GM18520 (cell line): ENCODE results near the gene RBM17.
"Not testable (repeated sequence)": the region's sequence is repeated elsewhere in the genome, so short reads cannot be mapped to it uniquely, and the experiment has no call there.

ENCODE experiments used
- ATAC-seq: cut with Tn5 transposase; IDR thresholded peaks from one replicate; pipeline ENCODE4 v1.9.1; 2021; ENCODE audit not compliant: unreplicated experiment

Gene RBM17, protein sequence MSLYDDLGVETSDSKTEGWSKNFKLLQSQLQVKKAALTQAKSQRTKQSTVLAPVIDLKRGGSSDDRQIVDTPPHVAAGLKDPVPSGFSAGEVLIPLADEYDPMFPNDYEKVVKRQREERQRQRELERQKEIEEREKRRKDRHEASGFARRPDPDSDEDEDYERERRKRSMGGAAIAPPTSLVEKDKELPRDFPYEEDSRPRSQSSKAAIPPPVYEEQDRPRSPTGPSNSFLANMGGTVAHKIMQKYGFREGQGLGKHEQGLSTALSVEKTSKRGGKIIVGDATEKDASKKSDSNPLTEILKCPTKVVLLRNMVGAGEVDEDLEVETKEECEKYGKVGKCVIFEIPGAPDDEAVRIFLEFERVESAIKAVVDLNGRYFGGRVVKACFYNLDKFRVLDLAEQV

DNA sequence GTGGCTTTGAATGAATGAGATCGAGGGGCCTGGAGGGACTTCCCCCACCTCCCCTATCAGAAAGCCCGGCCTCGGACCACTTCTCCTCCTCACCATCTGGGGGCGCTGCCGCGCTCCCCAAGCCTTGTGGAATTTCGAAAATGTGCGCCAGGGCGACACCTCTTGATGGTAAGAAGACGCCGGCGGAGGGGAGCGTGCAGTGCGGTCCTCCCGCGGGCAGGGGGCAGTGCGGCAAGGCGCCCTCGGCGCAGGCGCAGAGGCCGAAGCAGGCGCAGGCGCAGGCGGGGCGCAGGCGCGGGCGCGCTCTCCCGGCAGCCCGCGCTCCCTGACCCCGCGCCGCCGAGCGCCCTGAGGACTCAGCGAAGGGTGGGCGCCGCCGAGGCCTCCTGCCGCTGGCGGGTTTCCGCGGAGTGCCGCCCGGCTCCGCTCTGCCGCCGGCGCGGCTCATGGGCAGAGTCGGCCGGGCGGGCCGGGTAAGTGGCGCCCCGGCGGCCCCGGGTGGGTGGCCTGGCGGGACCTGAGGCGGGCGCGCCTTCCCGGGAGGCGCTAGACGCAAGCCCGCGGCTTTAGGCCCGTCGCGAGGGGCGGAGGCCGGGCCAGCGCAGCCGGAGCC, at the start of gene RBM17:
TSS of gene RBM17 (plus strand) at position 314 of the 613 bp plus-strand sequence. CDS start 8,032 bp downstream, outside the sequence.
- ATAC-seq: peak; percentile 84

DNA sequence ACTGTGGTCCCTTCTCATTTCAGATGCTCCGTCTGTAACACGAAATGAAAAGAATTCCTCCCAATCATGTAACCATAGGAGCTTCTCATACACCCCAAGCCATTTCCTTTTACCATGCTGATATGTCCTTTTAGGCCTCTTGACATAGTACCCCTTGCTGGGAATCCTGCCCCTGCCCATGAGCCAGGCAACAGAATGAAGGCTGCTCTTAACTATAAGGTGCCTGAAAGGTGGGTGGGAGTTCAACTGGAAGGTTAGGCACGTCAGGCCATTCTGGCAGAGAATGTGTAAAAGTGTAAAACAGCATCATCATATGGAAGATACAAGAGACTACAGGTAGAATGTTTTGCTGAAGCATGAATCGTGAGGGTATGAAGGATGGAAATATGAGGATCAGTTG, 49.1 kb upstream of the RBM17 start:
- ATAC-seq: no peak

DNA sequence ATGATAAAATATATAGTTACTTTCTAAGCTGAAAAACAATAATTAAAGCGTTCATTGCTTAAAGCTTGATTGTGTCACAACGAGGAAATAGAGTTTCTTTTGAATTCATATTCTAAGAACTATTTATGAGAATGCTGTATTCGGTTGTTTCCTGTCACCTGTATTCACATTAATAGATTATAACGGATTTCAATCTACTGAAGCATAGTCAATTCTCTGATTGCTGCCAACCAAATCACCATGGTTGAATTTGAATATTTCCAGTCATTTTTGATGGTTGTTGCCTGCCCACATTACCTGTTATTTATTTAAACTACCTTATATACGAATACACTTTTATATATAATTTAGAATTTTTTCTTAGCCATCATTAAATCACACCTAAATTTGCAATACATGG, 48.6 kb upstream of the RBM17 start:
- no peak for ATAC-seq

DNA sequence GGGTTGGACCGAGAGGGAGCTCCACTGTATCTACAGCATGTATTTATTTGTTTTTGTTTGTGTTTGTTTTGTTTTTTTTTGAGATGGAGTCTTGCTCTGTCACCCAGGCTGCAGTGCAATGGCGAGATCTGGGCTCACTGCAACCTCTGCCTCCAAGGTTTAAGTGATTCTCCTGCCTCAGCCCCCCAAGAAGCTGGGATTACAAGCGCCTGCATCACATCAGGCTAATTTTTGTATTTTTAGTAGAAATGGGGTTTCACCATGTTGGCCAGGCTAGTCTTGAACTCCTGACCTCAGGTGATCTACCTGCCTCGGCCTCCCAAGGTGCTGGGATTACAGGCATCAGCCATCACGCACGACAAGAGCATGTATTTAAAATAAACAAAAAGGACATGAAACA, 45.5 kb upstream of the RBM17 start:
- not testable (repeated sequence) for ATAC-seq

DNA sequence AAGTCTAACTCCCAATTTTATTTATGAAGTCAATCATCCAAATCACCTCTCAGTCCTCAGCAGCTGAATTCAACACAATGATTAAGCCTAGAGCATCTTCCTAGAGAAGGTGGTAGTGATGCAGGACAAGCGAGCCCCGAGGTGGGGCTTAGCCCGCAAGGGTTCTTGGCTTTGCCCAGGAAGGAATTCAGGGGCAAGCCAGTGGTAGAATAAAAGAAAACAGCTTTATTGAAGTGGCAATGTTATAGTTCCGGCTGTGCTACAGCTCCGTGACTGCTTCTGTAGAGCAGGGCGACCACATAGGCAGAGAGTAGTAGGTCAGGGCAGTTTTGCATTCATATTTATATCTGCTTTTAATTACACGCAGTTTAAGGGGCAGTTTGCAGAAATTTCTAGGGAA, 44.8 kb upstream of the RBM17 start:
- no peak for ATAC-seq

DNA sequence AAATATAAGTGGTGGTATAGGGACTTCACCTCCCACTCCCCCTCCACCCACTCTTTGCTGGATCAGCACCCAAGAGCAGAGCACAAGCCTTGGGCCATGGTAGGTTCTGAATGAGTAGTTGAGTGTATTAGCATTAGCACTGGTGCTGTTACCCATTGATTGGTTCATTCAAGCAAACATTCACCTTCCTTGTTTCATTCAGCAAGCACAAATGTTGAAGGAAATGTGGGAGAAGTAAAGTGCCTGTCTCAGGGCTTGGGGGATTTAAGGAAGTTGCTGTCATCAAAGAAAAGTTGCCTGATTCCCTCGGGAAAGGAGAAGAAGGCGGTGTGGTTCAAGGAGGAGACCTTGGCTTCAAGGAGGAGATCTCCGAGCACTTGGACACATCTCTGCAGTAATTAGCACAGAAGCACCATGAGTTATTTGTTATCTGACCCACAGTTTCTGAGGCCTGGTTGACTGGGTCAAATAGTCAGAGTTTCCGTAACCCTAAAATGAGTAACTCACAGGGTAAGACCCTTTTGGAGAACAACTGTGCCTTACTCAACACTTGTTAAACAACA, 44.0 kb upstream of the RBM17 start:
- no peak for ATAC-seq

DNA sequence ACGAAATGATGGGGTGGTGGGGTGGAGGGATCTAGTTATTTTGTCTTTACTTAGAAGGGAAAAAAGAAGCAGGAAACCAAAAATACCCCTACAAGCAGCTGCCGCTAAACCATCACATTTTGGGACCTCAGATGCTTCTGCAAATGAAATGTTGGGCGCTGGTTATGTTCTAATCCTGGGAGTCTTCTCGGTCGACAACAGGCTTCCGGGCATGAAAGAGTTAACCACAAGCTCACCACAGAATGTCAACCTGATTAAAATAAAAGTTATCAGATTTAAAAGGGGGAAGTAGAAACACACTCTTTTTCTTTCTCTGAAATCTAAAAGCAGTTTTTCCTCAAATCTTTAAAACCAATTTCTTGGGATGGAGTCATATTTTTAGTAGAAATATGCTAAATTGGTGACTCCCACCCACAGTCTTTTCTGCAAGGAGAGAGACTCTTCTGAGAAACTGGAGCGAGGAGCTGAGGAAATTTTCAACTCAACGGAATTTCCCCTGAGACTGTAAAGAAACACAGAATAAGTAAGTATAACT, 43.5 kb upstream of the RBM17 start:
- no peak for ATAC-seq

DNA sequence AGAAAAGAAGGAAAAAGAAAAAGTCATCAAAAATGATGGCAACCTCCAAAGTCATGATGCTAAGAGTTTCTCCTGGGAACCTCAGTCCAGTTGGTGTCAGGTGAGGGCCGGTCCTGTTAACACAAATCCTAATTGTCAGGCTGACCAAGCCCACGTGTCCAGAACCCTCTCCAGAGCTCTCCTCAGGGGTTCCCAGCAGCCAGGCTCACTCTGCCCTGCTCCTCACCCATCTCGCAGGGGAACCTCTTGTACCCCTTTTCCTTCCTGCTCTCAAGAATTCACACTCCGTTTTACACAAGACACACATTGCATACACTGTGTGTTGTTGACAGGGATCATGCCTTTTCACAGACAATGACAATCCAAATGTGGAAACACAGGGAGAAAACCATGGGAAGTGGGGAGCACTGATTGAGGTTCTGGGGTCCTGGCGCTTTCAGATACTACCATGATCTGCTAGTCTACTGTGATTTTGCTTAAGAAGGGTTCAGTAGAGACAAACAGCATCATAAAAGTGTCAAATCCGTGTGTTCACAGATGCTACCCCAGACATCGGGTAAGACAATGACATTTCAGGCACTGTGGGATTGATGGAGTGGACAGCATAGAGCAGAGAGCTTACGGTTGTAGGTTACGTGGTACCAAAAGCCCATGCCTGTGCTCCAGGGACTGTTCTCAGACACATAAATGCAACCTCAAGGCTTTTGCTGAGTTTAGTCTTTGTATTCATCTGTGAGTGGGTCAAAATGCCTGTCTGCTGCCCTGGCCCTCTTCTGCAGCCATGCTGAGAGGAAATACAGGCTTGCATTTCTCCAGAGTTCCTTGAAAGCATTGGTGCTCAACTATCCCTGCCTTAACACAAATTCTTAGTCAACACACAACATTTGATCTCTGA, 42.7 kb upstream of the RBM17 start:
- ATAC-seq: no peak

DNA sequence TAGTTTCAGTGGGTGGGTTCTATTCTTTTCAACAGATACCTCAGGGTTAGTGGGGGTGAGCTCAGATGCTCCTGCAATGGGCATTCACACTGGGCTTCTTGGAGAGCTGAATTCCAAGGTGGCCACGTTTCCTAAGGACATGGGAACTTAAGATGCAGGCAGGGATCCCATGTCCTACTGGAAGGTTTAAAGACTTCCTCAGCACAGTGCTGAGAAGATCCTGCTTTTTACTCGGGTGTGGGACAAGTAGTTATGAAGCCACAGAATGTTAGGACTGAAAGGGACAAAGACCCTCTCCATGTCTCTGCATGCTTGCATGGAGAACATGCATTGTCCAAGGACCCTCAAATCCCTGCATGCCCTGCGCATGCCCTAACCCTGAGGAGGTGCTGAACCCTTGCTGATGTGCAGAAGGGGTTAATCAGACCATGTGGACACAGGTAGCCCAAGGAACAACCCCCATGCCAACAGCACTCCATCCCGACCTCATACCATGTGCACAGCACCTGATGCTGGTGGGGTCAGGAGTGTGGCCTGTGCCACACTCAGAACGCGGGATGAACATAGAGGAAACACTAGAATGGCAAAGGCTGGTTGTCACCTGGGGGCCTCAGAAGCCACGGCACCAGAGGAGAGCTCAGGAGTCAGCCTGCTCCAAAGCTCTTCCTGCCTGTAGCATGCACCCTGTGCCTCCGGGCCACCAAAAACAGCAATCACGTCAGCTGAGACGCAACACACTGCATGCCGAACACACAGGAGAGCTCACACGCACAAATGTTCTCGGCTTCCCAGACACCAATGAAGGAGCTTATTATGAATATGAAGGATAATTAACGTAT, 41.8 kb upstream of the RBM17 start:
- no peak for ATAC-seq

DNA sequence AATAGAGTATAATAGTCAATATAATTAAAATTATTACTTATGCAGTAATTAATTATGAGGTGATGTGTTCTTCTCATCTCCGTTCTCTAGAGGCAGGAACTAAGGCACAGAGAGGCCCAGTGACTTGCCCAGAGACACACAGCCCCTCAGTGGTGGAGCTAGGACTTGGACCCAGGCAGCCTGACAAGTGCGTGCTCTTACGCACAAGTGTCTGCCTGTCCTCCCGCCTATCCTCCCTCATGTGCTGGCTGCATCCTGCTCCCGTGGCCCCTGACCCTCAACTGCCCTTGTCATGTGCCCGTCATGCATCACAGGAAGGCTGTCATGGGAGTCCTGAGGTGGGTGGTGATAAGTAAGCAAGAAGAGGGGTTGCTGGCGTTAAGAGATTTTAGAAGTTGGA, 41.0 kb upstream of the RBM17 start:
- ATAC-seq: no peak

DNA sequence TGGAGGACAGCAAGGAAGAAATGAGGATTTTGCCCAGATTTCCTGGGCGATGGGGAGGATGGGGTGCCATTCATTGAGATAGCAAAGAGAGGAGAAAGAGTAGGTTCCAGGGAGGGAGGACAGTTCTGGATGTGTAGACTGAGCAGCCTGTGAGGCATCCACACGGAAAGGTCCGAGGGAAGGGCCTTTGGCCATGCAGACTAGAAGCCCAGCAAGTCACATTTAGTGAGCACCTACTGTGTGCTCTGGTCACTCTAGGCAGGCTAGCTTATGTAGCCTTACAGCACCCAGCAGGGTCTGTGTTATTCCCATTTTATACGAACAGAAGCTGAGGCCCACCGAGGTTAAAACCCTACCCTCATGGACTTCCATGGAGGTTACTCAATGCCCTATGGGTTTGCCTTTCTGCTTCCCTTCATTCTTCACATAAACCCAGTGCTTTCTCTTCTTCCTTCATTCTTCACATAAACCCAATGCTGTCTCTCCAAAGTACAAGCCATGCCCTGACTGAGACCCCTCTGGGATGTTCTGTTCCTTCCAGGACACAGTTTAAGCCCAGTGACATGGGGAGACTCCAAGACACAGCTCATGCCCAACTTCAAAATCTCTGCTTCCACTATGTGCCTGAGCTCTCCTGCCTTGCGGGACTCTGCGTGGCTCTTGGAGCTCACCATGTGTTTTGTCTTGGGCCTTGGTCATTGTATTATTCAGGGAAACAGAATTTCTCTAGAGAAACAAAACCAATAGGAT, 40.4 kb upstream of the RBM17 start:
- ATAC-seq: no peak

DNA sequence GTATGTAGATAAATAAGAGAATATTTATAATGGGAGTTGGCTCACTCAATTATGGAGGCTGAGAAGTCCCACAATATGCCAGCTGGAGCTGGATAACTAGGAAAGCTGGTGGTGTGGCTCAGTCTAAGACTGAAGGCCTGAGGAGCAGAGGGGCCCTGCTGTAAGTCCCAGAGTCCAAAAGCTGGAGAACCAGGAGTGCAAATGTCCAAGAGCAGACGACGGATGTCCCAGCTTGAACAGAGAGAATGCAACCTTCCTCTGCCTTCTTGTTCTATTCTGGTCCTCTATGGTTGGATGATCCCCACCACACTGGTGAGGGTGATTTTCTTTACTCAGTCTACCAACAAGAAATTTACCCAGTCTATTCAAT, 39.8 kb upstream of the RBM17 start:
- ATAC-seq: no peak

DNA sequence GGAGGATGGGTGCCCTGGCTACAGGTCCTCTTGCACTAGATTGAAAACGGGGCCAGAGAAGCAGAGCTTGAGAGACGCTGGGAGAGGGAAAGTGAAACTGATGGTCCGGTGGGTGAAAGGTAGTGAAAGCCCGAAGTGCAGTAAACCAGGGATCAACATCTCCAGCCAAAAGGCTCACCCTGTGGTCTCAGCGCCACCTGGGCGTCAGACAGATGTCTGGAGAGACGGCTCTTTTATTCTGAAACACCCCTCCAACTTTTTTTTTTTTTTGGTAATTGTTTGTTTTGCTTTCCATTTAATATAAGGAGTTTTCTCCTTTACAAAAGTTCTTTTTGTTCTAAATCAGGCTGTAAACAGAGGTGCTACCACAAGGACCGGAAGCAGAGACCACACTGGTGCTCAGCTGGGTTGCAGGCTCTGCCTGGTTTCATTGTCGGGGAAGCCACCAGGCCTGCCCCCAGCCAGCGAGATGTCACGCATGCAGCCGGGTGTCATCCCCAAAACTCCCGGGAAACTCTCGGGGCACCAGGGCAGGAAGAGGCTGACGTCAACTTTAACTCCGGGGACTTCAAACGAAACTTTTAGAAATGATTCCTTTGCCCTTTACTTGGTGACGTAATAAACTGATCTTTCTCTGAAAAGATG, 37.9 kb upstream of the RBM17 start:
- ATAC-seq: peak; percentile 48

DNA sequence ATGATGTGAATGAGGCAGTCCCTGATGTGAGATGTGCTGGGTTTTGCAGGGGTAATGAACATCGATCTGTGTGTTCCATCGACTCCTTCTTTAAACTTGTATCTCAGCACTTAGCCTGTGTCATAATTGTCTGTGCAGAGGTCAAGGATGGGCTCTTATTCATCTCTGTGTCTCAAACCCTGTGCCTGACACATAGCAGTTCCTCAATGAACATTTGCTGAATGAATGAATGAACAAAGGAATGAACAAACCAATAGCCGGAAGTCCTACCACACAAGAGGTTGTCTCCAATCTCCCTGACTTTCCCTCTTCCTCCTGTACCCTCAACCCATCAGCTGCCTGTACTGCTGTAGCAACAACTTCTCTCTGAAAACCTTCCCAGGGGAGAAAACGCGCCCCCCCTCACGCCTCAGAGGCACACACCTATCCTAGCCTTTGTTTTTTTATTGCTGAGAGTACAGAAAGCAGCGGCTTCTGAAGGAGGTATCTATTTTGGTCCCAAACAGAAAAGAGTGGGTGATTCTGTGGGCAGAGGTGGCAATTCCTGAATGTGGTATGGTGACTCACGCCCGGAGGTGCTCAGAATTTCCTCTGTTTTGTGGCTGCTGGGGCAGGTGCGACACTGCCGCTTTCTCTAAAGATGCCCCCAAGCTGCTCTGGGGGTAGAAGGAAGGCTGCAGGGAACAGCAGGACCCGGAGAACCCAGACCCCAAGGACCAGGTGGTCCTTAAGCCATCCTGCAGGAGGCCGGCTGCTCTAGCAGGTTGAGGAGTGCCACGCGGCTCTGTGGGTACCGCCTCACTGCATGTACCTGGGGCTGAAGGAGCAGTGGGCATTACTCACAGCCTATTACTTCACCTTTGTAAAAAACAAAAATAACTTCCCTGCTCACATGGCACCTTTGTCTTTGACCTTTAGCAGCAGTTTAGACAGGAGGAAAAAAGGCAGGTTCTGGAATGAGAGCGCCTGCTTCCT, 36.3 kb upstream of the RBM17 start:
- peak; percentile 33 for ATAC-seq

DNA sequence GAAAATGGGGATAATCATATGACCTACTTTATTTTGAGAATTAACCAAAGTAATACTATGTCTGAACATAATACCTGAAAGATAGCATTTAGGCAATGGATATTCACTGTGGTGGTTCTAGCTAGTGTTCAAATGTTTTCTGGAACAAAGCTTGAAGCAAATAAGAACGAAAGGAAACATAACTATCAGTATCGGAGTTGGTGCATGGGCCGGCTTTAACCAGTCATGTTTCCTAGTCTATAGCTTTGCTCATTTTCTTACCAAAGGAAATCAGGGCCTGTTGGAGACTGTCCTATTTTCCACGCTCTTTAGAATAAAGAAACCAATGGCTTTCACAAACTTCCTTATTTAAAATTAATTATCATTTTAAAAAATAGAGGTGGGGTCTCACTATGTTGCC, 35.5 kb upstream of the RBM17 start:
- ATAC-seq: no peak

DNA sequence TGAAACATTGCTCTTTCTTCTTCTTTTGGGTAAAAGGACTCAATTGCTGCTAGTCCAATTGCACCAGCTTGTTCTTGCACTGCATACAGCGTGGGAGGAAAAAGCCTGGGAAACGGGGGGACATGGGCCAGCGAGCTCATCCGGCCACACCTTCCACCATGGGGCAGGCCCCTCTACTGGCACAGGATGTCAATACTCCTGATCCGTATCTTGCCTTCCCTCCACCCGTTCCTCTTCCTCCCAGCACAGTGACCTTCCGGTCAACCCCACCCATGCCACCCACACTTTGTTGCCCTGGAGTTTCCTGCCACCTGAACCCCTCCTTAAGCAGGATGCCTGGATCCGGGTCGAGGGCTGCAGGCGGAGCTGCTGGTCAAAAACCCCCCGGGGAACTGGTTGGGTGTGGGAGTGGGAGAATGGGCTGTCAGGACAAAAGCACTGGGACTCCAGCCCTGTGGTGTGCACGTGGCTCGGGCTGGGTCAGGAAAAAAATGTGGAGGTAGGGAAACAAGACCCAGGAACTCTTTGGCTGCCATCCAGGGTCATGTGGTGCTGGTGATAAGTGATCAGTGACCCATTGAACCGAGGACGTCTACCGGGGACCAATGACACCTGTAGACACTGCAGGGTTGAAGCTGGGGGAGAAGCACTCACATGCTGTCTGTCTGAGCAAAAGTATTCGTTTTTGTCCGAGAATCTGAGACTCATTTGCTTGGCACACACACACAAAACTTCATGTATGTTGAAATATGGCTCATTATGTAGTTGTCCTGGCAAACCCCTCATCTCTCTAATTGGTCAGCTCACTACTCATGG, 34.8 kb upstream of the RBM17 start:
- ATAC-seq: no peak

DNA sequence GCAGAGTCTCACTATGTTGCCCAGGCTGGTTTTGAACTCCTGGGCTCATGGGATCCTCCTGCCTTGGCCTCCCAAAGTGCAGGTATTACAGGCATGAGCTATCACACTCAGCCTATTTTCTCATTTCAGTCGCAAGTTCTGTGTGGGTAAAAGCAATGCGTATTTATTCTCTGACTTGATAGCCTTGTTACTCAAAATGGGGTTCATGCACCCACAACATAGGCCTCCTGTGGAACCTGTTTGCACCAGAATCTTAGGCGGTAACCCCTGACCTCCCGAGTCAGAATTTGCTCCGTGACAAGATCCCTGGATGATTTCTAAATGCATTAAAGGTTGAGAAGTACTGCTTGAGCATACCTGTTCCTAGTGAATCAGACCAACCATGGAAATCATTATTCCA, 34.0 kb upstream of the RBM17 start:
- no peak for ATAC-seq
